Occipital lobe (tissue), 2 donors: Measurements from ENCODE around the gene TCF7L1. TPM values are rescaled to one million over a fixed set of nuclear protein-coding genes. Genes with fewer than 3 reads are reported as not detected.
"Not testable (repeated sequence)": the region's sequence is repeated elsewhere in the genome, so short reads cannot be mapped to it uniquely, and the experiment has no call there.

Source experiments
- DNase-seq: peaks from one replicate; lab custom pipeline; 2025; lab: John Stamatoyannopoulos, UW
- total RNA-seq: library from RNA; depleted of rRNA; stranded (reverse); fragments of >200 nt; gene quantifications from one replicate; pipeline ENCODE4 v1.2.3, GENCODE V29; 2014

TCF7L1 gene
- total RNA-seq, 1 donor from 2014 or later = 1.1 TPM

GRCh38 chr2:85131116-85131515 lies 2.1 kb upstream of the TCF7L1 start:
- no peak for DNase-seq

GRCh38 chr2:85132397-85132796 lies 795 bp upstream of the TCF7L1 start:
- DNase-seq = no peak

DNA sequence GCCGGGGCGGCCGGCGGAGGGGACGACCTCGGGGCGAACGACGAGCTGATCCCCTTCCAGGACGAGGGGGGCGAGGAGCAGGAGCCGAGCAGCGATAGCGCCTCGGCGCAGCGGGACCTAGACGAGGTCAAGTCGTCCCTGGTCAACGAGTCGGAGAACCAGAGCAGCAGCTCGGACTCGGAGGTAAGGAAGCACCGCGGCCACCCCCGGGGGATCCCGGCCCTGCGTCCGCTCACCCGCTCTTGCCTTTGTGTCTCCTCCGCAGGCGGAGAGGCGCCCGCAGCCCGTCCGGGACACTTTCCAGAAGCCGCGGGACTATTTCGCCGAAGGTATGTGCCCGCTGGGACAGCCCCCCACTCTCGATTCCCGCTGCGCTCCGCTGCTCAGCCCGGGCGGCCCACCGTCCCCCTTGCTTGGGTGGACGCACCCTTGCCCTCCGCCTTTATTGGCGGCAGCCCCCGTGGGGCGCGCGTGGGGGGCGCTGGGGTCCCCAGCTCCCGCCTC lies 611 bp downstream of the TCF7L1 start:
- no peak for DNase-seq

- DNase-seq = no peak
Observed at GRCh38 chr2:85134255-85134895, 1.2 kb downstream of the TCF7L1 start.

GRCh38 chr2:85134896-85135659 lies 1.9 kb downstream of the TCF7L1 start:
- no peak for DNase-seq

- no peak for DNase-seq
Observed at GRCh38 chr2:85135660-85135914, 2.4 kb downstream of the TCF7L1 start.

GRCh38 chr2:85137156-85137555 lies 4.0 kb downstream of the TCF7L1 start:
- DNase-seq = no peak

DNA sequence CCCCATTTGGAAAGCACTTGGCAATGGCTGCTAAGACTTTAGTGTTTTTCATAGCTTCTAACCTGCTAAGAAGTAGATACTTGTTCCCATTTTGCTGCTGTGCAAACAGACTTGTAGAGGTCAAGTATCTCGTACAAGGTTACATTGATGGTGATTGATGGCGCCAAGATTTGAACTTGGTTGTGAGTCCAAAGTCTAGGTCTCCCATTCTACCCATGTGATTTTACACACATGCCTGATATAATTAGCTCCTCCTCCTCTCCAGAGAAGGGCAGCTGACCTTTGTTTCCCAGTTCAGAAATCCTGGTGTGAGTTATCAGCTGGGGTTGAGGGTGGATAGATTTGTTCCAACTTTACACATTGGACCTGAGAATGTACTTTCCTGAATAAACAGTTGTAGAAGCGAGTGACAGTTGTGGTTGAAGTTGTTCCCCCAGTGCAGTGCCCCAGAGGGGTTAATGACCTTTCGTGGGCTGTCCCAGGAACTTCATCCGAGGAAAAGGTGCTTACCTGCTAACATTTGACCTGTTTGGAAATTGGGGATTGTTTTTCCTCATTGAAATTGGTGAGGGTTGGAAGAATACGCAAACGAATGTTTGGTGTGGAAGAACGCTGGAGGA lies 10.4 kb downstream of the TCF7L1 start:
- DNase-seq = no peak

GRCh38 chr2:85145116-85145820 lies 12.1 kb downstream of the TCF7L1 start:
- DNase-seq = no peak

- no peak for DNase-seq
Observed at GRCh38 chr2:85148190-85148589, 15.0 kb downstream of the TCF7L1 start.

- no peak for DNase-seq
Observed at GRCh38 chr2:85151026-85151425, 17.8 kb downstream of the TCF7L1 start.

GRCh38 chr2:85152895-85153294 lies 19.7 kb downstream of the TCF7L1 start:
- no peak for DNase-seq

DNA sequence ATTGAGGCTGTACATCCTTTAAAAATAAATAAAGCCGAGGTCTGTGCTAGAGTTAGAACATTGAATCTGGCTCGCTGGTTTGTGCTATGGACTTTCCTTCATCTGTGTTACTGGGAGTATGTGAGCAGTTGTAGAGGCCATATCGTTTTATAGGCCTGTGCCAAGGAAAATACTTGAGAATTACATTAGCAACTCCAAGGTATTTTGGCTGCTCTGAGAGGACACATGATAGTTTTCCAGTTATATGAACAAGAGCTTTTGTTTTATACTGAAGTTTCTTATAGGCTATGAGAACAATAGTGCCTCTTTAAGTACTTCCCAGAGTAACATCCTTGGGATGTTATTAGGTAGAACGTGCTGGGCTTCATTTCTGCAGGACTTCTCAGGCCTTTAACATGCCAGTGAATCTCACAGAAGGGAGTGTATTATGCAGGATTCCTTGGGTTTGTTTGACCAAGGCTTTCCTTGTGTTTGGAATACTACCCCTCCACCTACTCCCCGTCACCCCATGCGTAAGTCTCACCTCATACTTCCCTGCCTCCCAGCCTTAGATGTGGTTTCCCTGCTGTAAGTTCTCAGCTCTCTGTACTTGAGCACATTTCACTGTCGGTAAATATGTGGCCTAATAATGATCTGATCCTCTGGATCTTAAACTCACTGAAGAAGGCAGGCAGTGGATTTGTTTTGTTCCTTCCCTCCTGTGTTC lies 21.0 kb downstream of the TCF7L1 start:
- DNase-seq = no peak

DNA sequence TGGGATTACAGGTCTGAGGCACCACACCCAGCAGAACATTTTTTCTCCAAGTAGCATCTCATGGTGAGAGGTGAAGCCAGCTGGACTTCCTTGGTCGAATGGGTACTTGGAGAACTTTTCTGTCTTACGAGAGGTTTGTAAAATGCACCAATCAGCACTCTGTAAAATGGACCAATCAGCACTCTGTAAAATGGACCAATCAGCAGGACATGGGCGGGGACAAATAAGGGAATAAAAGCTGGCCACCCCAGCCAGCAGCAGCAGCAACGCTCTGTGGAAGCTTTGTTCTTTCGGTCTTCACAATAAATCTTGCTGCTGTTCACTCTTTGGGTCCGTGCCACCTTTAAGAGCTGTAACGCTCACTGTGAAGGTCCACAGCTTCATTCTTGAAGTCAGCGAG lies 21.9 kb downstream of the TCF7L1 start:
- DNase-seq = not testable (repeated sequence)

- DNase-seq = no peak
Observed at GRCh38 chr2:85156153-85156552, 23.0 kb downstream of the TCF7L1 start.

DNA sequence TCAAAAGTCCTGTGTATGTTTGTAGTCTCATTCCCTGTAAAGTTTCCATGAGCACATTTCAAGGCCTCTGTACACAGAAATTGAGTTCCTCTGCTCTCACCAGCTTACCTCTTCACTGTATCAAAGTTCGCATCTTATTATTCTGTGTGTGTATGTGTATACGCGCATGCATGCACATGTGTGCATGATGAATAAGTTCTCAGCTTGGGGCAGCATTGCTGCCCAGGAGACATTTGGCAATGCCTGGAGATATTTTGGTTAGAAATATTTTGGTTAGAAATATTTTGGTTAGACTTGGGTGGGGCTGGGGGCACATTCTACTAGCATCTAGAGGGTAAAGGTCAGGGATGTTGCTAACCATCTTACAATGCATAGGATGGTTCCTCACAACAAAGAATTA lies 23.4 kb downstream of the TCF7L1 start:
- no peak for DNase-seq

GRCh38 chr2:85157345-85157744 lies 24.2 kb downstream of the TCF7L1 start:
- DNase-seq = no peak

- DNase-seq = no peak
Observed at GRCh38 chr2:85158559-85159273, 25.5 kb downstream of the TCF7L1 start.

DNA sequence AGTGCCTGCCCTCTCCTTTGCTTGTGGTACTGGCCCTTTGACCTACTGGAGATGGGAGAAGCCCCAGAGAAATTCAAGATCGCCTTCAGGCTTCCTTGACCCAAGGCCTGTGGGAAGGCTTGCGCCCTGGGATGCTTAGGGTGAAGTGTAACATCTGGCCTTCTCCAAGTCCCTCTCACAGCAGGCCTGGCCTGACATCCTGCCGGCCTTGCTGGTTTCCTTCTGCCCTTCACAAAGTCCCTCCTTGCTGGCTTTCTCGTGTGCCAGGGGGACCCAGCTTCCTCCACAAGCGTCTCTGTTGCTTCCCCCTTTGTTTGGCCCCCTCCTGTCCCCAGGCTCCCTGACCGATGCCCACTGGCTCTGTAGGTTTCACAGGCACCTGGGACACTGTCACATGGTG lies 26.4 kb downstream of the TCF7L1 start:
- no peak for DNase-seq

DNA sequence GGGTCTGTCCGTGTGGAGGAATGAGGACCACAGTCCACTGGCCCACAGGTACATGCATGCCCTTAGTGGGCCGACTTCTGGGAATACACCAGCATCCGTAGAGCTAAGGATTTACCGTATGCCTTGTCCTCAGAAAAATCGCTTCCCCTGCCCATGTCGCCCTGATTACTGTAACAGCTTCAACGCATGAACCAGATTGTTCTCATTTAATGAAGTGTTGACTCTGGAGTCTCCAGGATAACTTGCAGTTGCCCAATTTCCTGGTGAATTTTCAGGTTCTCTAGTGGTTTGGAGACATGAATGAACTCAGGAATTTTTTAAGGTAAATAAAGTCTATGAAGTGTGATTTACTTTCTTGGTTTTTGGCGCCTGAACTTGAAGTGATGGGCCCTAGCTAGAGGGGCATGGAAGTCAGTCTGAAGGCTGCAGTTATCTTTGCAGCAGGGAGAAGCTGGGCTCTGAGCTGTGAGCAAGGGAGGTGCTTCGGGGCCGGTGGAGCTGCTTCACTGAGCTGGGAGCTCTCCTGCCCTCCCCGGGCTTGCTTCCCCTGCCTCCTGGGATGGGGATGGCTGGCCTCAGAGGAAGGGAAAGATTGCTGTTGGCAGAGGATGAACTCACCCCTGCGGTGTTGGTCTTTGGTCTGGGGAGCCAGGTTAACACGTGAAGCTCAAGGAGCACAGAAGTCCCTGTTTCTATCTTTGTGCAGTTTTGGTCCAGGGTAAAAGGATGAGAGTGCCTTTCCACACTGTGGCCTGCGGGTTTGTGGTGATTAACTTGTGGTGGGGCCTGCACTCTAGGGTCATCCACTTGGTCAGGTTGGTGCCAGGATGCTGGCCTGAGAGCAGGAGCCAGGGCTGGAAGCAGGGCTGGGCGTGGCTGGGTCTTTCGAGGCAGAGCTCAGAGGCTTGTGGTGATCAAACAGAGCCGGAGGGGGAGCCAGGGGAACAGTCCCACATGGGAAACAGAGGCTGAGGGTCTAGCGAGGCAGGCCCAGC lies 28.1 kb downstream of the TCF7L1 start:
- no peak for DNase-seq
